Activated T-helper 9 cell treated with anti-CD3 and anti-CD28 coated beads, Interleukin-2, amount 50 U/mL, for 16 hours (primary cell): ENCODE data around the gene FNDC3A.

Source experiments
- DNase-seq: peaks from one replicate; pipeline ENCODE4 v3.0.0-alpha.2; 2020; ENCODE audit warnings: low read depth

Gene FNDC3A

GRCh38 chr13:49258089-49258796, 282.5 kb downstream of the FNDC3A start:
- DNase-seq, result no peak
